Upper lobe of right lung (tissue), 1 donor: ENCODE results near the gene SH3YL1. TPM values are rescaled to one million over a fixed set of nuclear protein-coding genes. Genes with fewer than 3 reads are reported as not detected.

Experiments used
- ATAC-seq: fragments of 200-7000 bp; cut with Tn5 transposase; one replicate; pipeline ENCODE4 v1.9.1; 2020; ENCODE audit warnings: mild to moderate bottlenecking, moderate library complexity
- DNase-seq: peaks from one replicate; pipeline ENCODE4 v3.0.0-alpha.2; 2020
- H3K27ac ChIP-seq: fragments of 200-600 bp; one replicate; pipeline ENCODE4 v1.8.0; 2022
- H3K27me3 ChIP-seq: fragments of 200-600 bp; one replicate; pipeline ENCODE4 v1.8.0; 2022; ENCODE audit warnings: mild to moderate bottlenecking
- H3K36me3 ChIP-seq: fragments of 200-600 bp; one replicate; pipeline ENCODE4 v1.8.0; 2022
- H3K4me1 ChIP-seq: fragments of 200-600 bp; one replicate; pipeline ENCODE4 v1.8.0; 2022
- H3K4me3 ChIP-seq: fragments of 200-600 bp; one replicate; pipeline ENCODE4 v1.8.0; 2022; ENCODE audit warnings: mild to moderate bottlenecking
- H3K9me3 ChIP-seq: fragments of 200-600 bp; one replicate; pipeline ENCODE4 v1.8.0; 2022
- CTCF ChIP-seq: fragments of 200-600 bp; IDR thresholded peaks from one replicate; pipeline ENCODE4 v1.8.0; 2022; ENCODE audit warnings: antibody characterized with exemption
- intact Hi-C: fragments of 100-400 bp; cut with DNase I; formaldehyde crosslinking; loops from one replicate; pipeline ENCODE4 v1.11.0; 2022
- total RNA-seq: library from RNA; stranded (reverse); fragmentation: NEBNext Ultra II Directional; extraction: Animal tissue kit (Norgen Biotek cat#: 25700); gene quantifications from one replicate; pipeline ENCODE4 v1.2.1, GENCODE V29; 2021
- donor health status: DM: no; HTN: yes; CAD: no; lungs with severe emphysema.

SH3YL1 gene
- total RNA-seq, 1 donor from 2014 or later = 48.3 TPM

DNA sequence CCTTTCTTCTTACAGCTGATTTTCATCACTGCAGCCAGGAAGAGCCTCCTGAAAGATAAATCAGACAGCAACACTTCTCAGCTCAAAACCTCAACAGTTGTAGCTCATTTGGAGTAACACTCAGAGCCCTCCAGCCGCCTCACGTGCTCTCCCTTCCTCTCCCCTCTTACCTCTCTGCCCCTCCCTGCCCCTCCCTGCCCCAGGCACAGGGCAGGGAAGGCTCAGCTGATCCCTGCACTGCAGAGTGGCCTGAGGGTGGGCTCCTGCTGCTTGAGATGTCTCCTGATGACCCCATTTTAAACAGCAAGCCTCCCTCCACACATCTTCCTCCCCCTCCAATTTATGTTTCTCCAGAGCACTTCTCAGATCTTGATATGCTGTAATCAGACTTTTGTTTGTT lies 54.4 kb downstream of the SH3YL1 start:
- TF ChIP-seq CTCF = no peak
- H3K9me3 ChIP-seq = no peaks in the 10 kb centered on the region
- intact Hi-C loops = no loop called here
- no peak overlapping the region for H3K4me3 ChIP-seq
- H3K27ac ChIP-seq = no peak overlapping the region
- no peak for ATAC-seq
- no peaks in the 10 kb centered on the region for H3K4me1 ChIP-seq
- DNase-seq = no peak
- H3K27me3 ChIP-seq = peaks cover 7% of the 10 kb centered on the region
- no peaks in the 10 kb centered on the region for H3K36me3 ChIP-seq

GRCh38 chr2:208335-208734 lies 55.5 kb downstream of the SH3YL1 start:
- H3K27ac ChIP-seq = no peak overlapping the region
- H3K36me3 ChIP-seq = no peaks in the 10 kb centered on the region
- DNase-seq (no peak), ATAC-seq (no peak)
- no peaks in the 10 kb centered on the region for H3K9me3 ChIP-seq
- intact Hi-C loops = no loop called here
- no peaks in the 10 kb centered on the region for H3K4me1 ChIP-seq
- no peak for TF ChIP-seq CTCF
- H3K27me3 ChIP-seq = peaks cover 7% of the 10 kb centered on the region
- no peak overlapping the region for H3K4me3 ChIP-seq

- ATAC-seq (no peak), DNase-seq (no peak)
- Histone ChIP-seq H3K4me1 (no peaks in the 10 kb centered on the region), H3K4me3 (no peak overlapping the region), H3K9me3 (no peaks in the 10 kb centered on the region), H3K27ac (no peak overlapping the region), H3K36me3 (no peaks in the 10 kb centered on the region), H3K27me3 (no peaks in the 10 kb centered on the region)
- TF ChIP-seq CTCF = no peak
- intact Hi-C loops = no loop called here
Observed at GRCh38 chr2:203984-204383, 59.8 kb downstream of the SH3YL1 start.

DNA sequence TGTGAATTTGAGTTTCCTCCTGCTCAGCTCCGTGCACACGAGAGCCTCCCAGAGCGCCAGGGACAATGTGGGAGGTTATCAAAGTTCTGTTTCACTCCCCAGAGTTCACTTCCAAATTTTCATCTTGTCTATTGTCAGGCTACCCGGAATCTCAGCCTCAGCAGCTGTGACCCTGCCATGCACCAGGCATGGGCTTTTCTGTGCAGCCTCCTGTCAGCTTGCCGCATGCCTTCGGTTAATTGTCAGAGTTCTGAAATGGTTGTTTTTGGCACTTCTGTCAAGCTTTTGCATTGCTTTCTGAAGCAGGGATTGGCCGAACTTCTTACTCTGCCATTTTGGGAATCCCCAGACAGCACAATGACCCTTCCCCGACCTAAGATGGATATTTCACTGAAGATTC lies 60.4 kb downstream of the SH3YL1 start:
- H3K27me3 ChIP-seq = no peaks in the 10 kb centered on the region
- no peak for DNase-seq
- no peak for ATAC-seq
- intact Hi-C loops = no loop called here
- no peaks in the 10 kb centered on the region for H3K36me3 ChIP-seq
- no peak for TF ChIP-seq CTCF
- no peaks in the 10 kb centered on the region for H3K4me1 ChIP-seq
- no peak overlapping the region for H3K4me3 ChIP-seq
- H3K27ac ChIP-seq = no peak overlapping the region
- no peaks in the 10 kb centered on the region for H3K9me3 ChIP-seq

GRCh38 chr2:202945-203344 lies 60.9 kb downstream of the SH3YL1 start:
- no peaks in the 10 kb centered on the region for H3K27me3 ChIP-seq
- H3K4me1 ChIP-seq = no peaks in the 10 kb centered on the region
- no peak for TF ChIP-seq CTCF
- intact Hi-C loops = no loop called here
- ATAC-seq = no peak
- no peak overlapping the region for H3K4me3 ChIP-seq
- H3K36me3 ChIP-seq = no peaks in the 10 kb centered on the region
- no peaks in the 10 kb centered on the region for H3K9me3 ChIP-seq
- DNase-seq = no peak
- H3K27ac ChIP-seq = no peak overlapping the region
